ENCODE data around the gene ZAP70.

Gene ZAP70

DNA sequence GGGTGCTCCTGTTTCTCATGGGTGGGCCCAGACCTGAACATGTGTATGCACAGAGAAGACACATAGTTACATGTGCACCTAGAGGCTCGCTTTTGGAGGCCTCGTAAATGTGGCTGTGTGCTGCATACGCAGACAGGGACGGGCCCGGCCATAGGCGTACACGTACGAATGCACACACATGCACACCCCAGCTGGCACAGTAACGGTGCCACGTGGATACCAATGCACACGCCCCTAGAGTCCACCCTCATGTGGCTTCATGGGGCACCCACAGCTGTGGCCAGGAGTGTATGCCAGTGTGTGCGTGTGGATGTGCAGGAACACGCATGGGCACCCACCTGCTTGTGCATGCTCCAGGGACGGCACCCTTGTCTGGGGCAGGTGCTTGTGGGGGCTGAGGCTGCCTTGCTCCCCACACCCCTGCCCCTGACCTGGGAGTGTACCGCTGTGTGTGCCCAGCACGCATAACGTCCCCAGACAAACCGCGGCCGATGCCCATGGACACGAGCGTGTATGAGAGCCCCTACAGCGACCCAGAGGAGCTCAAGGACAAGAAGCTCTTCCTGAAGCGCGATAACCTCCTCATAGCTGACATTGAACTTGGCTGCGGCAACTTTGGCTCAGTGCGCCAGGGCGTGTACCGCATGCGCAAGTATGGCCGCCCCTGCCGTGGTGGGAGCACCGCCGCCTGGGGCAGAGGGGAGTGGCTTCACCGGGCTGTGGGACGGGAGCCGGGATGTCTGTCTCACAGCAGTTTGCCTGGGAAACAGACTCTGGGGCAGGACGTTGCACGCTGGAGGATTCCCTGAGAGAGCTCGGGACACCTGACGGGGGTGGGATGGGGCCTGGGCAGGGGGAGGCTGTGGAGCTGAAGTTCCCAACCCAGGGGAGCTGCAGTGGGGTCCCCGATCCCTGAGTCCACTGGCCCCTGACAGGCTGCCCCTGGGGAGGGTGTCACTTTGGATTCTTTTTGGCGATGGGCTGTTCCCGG, 21.0 kb downstream of the ZAP70 start:
- DNase-seq (ENCODE audit: low read depth), result no peak

- no peak for DNase-seq (ENCODE audit: low read depth)
Measured at GRCh38 chr2:97735161-97735561, 21.8 kb downstream of the ZAP70 start.

GRCh38 chr2:97736185-97736584, 22.8 kb downstream of the ZAP70 start:
- DNase-seq (ENCODE audit: low read depth), result no peak

- DNase-seq (ENCODE audit: low read depth), result no peak
Measured at GRCh38 chr2:97736608-97737330, 23.4 kb downstream of the ZAP70 start.

DNA sequence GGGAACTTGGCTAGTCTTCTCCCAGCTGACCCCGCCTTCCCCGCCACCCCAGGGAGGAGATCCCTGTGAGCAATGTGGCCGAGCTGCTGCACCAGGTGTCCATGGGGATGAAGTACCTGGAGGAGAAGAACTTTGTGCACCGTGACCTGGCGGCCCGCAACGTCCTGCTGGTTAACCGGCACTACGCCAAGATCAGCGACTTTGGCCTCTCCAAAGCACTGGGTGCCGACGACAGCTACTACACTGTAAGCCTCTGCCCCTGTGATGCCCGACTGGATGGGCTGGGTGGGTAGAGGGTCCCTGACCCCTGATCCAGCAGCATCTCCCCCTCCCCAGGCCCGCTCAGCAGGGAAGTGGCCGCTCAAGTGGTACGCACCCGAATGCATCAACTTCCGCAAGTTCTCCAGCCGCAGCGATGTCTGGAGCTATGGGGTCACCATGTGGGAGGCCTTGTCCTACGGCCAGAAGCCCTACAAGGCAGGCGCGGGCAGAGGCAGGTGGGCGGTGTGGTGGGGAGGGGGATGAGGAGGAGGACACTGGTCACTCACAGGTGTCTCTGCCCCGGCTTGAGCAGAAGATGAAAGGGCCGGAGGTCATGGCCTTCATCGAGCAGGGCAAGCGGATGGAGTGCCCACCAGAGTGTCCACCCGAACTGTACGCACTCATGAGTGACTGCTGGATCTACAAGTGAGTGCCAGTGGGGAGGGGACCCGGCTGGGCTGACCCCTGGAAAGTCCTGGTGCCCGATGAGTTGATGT, 24.2 kb downstream of the ZAP70 start:
- no peak for DNase-seq (ENCODE audit: low read depth)

GRCh38 chr2:97738179-97739019, 25.0 kb downstream of the ZAP70 start:
- DNase-seq (ENCODE audit: low read depth), result no peak

- no peak for DNase-seq (ENCODE audit: low read depth)
Measured at GRCh38 chr2:97739020-97739892, 25.9 kb downstream of the ZAP70 start.

- no peak for DNase-seq (ENCODE audit: low read depth)
Measured at GRCh38 chr2:97739893-97740245, 26.5 kb downstream of the ZAP70 start.

- no peak for DNase-seq (ENCODE audit: low read depth)
Measured at GRCh38 chr2:97740590-97741182, 27.3 kb downstream of the ZAP70 start.

GRCh38 chr2:97741251-97741650, 27.9 kb downstream of the ZAP70 start:
- DNase-seq (ENCODE audit: low read depth), result no peak

- DNase-seq (ENCODE audit: low read depth), result no peak
Measured at GRCh38 chr2:97741686-97742085, 28.3 kb downstream of the ZAP70 start.

DNA sequence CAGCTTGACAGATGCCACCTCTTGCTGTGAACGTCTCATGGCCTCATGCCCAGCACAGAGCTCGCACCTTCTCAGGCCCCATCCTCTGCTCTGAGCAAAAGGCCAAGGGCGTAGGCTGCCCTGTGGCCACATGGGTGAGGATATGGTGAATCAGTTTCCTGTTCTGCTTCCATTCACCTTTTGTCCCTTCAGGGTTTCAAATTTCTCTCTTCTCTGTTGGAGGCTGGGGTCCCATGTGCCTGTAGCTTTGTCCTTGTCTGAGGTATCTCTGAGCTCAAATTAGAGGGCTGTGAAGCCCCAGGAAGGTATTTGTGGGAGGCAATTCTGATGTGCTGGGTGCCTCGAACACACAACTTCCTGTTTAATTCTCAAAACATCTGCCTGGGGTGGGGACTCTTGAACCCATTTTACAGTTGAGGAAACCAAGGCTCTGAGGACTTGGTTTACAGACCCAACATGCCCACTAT, 29.0 kb downstream of the ZAP70 start:
- no peak for DNase-seq (ENCODE audit: low read depth)

GRCh38 chr2:97743913-97744312, 30.5 kb downstream of the ZAP70 start:
- no peak for DNase-seq (ENCODE audit: low read depth)

- no peak for DNase-seq (ENCODE audit: low read depth)
Measured at GRCh38 chr2:97745474-97746174, 32.2 kb downstream of the ZAP70 start.

DNA sequence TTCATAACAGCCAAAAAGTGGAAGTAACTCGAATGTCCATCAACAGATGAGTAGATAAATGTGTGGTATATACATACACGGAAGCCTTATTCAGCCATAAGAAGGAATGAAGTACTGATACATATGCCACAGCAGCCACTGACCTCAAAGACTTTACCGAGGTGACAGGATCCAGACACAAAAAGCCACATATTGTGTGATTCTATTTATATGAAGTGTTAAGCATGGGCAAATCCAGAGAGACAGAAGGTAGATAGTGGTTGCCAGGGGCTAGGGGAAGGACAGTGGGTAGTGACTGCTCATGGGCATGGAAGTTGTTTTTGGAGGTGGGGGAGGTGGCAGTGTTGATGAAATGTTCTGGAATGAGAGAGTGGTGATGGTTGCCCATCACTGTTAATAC, 33.9 kb downstream of the ZAP70 start:
- DNase-seq (ENCODE audit: low read depth), result no peak

DNA sequence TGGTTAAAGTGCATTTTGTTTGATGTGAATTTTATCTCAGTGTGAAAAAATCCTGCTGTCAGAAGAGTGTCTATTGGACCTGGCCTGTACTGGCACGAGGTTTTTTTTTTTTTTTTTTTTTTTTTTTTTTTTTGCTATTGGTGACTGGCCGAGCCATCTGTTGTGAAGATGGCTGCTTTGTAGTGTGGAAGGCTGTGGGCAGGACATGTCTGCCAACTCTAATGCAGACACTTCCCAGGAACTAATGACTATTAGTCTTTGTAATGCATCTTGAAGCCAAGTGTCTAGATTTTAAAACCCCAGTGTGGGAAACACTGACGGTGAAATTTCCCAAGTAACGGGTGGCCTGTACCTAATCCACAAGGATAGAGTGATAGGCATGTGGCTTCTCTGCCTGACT, 34.3 kb downstream of the ZAP70 start:
- DNase-seq (ENCODE audit: low read depth), result no peak

DNA sequence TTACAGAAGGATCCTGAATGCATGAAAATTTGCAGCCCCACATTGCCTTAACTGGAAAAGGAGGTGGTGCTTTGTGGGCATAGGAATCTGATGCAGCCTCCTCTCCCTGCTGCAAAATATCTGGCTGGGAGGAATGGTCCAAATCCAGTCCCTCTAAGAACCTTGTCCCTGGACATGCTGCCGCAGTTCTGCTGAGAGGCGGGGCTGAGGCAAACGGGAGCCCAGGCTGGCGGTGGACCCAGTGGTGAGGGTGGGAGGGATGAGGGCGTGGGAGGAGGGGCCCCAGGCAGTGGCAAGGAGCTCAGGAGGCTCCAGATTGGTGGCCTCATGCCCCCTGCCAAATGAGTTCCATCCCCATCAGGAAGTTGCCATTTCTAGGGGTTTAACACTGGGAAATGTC, 36.2 kb downstream of the ZAP70 start:
- DNase-seq (ENCODE audit: low read depth), result no peak

GRCh38 chr2:97750017-97750416, 36.6 kb downstream of the ZAP70 start:
- DNase-seq (ENCODE audit: low read depth), result no peak

- DNase-seq (ENCODE audit: low read depth), result no peak
Measured at GRCh38 chr2:97751752-97752151, 38.4 kb downstream of the ZAP70 start.

All from T follicular helper cell (primary cell).